ENCODE measurements around the gene TANGO6.

- TF ChIP-seq POLR2A (IDR thresholded peaks at IDR 0.05; ENCODE audit: low read length) (no peak), GATA1 (IDR thresholded peaks at IDR 0.05; ENCODE audit: low read depth, low read length) (no peak)
Observed at GRCh38 chr16:69100071-69100691, 256.9 kb downstream of the TANGO6 start.
